ENCODE results near the gene MEF2C. TPM values are rescaled to one million over a fixed set of nuclear protein-coding genes. Genes with fewer than 3 reads are reported as not detected.

MEF2C gene
- total RNA-seq, 1 experiment from 2014 or later = 9.9 TPM

DNA sequence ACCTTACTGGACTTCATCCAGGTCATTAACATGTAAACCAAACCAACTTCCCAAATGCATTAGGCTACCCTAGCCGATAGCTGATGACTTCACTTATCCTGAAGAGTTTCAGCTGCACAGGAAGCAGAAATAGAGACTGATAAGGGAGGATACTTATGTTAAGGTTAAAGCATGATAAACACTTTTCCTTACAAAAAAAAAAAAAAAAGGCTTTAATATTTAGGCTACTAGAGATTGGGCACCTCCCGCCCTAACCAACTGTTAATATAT lies 1.6 kb upstream of the MEF2C start:
- in situ Hi-C loops (cut with HindIII; ENCODE audit: low pct_unique_long_range_greater_than_20kb, low sequenced_read_pairs) = no loop called here
- peak overlapping the region; percentile 66 to 79 for H3K4me3 ChIP-seq (ENCODE audit: low read depth in 2 of 2, low read length in 2 of 2)
- H3K4me1 ChIP-seq (ENCODE audit: control insufficient read depth, insufficient read depth, low read length) = peaks cover 40% of the 10 kb centered on the region
- ATAC-seq (no peak), DNase-seq (ENCODE audit: low read depth, low spot score) (no peak)
- POLR2A ChIA-PET = interaction anchor here (0.7 kb wide), 1 partner anchor 1645 kb away, joined by 6 read pairs; the partner anchor contains the start of gene LYSMD3
- no TSS peak for BruUV-seq (replicated peaks)
- no peaks in the 10 kb centered on the region for H3K27me3 ChIP-seq (ENCODE audit: control insufficient read depth, insufficient read depth, low read length)
- intact Hi-C loops (cut with micrococcal nuclease; ENCODE audit: unreplicated experiment) = loop anchor here (5.0 to 10.0 kb wide), 2 partner anchors 57 to 1380 kb away; no protein-coding TSS in a partner anchor
- no peaks in the 10 kb centered on the region for H3K9me3 ChIP-seq (ENCODE audit: control insufficient read depth, insufficient read depth, low read depth, low read length)
- peak overlapping the region; percentile 84 for H3K27ac ChIP-seq (ENCODE audit: low read length)
- no peaks in the 10 kb centered on the region; the same call in 1 of the 2 replicates for H3K36me3 ChIP-seq (ENCODE audit: control insufficient read depth, insufficient read depth, low read length)
- CTCF ChIA-PET = interaction anchor here (0.6 to 0.7 kb wide), 2 partner anchors 155 to 1379 kb away, joined by 3 to 6 read pairs; no protein-coding TSS in a partner anchor
- TF ChIP-seq POLR2AphosphoS5 (IDR thresholded peaks at IDR 0.05; ENCODE audit: low read depth, low read length) = no peak
- TF ChIP-seq, protein P1, sequence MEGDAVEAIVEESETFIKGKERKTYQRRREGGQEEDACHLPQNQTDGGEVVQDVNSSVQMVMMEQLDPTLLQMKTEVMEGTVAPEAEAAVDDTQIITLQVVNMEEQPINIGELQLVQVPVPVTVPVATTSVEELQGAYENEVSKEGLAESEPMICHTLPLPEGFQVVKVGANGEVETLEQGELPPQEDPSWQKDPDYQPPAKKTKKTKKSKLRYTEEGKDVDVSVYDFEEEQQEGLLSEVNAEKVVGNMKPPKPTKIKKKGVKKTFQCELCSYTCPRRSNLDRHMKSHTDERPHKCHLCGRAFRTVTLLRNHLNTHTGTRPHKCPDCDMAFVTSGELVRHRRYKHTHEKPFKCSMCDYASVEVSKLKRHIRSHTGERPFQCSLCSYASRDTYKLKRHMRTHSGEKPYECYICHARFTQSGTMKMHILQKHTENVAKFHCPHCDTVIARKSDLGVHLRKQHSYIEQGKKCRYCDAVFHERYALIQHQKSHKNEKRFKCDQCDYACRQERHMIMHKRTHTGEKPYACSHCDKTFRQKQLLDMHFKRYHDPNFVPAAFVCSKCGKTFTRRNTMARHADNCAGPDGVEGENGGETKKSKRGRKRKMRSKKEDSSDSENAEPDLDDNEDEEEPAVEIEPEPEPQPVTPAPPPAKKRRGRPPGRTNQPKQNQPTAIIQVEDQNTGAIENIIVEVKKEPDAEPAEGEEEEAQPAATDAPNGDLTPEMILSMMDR (IDR thresholded peaks at IDR 0.05) = no peak
- TF ChIP-seq SIN3A (IDR thresholded peaks at IDR 0.05; ENCODE audit: borderline replicate concordance, insufficient read depth, low read depth, low read length) = no peak
- TF ChIP-seq TCF7L2 (IDR thresholded peaks at IDR 0.05; ENCODE audit: low read depth, low read length) = no peak
- TF ChIP-seq, protein P2, sequence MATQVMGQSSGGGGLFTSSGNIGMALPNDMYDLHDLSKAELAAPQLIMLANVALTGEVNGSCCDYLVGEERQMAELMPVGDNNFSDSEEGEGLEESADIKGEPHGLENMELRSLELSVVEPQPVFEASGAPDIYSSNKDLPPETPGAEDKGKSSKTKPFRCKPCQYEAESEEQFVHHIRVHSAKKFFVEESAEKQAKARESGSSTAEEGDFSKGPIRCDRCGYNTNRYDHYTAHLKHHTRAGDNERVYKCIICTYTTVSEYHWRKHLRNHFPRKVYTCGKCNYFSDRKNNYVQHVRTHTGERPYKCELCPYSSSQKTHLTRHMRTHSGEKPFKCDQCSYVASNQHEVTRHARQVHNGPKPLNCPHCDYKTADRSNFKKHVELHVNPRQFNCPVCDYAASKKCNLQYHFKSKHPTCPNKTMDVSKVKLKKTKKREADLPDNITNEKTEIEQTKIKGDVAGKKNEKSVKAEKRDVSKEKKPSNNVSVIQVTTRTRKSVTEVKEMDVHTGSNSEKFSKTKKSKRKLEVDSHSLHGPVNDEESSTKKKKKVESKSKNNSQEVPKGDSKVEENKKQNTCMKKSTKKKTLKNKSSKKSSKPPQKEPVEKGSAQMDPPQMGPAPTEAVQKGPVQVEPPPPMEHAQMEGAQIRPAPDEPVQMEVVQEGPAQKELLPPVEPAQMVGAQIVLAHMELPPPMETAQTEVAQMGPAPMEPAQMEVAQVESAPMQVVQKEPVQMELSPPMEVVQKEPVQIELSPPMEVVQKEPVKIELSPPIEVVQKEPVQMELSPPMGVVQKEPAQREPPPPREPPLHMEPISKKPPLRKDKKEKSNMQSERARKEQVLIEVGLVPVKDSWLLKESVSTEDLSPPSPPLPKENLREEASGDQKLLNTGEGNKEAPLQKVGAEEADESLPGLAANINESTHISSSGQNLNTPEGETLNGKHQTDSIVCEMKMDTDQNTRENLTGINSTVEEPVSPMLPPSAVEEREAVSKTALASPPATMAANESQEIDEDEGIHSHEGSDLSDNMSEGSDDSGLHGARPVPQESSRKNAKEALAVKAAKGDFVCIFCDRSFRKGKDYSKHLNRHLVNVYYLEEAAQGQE (IDR thresholded peaks at IDR 0.05; ENCODE audit: insufficient read depth in 1 of 2, low read depth in 2 of 2, low read length in 1 of 2) = no peak

DNA sequence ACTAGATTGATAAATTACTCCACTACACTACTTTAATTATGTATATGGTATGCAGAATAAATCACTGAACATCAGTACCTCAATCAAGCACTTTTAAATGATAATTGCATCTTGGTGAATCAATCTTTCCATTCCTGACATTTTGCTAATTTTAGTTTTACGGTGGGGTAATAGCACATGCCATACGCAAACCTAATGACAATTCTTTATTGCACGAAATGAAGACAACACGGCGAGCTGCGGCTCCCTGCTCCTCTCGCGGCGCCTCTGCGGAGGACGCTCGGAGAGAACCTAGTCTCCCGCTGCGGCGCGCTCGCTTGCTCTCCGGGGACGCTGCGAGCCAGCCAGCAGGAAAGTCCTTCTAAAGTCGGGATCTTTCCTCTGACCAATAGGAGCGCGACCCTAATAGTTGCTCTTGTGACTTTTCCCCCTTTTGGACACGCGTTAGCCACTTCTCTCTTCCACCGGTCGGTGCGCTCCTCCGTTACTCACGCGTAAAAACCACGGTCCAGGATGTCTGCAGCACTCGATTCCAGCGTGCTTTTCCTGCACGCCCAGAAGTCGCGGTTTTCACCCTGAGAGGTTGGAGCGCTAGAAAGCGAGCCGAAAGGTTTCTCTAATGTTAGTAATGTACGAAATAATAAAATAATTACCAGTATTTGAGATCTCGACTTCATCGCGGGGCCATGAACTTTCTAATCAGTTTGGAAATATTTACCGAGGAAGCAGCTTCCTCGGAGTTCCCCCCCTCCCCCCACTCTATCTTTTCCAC lies 1.0 kb upstream of the MEF2C start:
- in situ Hi-C loops (cut with HindIII; ENCODE audit: low pct_unique_long_range_greater_than_20kb, low sequenced_read_pairs) = no loop called here
- POLR2A ChIA-PET = interaction anchor here (0.7 kb wide), 1 partner anchor 1645 kb away, joined by 6 read pairs; the partner anchor contains the start of gene LYSMD3
- intact Hi-C loops (cut with micrococcal nuclease; ENCODE audit: unreplicated experiment) = loop anchor here (2.0 to 10.0 kb wide), 3 partner anchors 57 to 1381 kb away; no protein-coding TSS in a partner anchor

More for the DNA sequence above, 1.0 kb upstream of the MEF2C start:
- peak overlapping the region; percentile 66 to 79 for H3K4me3 ChIP-seq (ENCODE audit: low read depth in 2 of 2, low read length in 2 of 2)
- CTCF ChIA-PET = interaction anchor here (0.6 to 0.7 kb wide), 3 partner anchors 154 to 1380 kb away, joined by 3 to 6 read pairs (median 3); no protein-coding TSS in a partner anchor
- TSS peak; percentile 94 for BruUV-seq (replicated peaks)
- no peaks in the 10 kb centered on the region; the same call in 1 of the 2 replicates for H3K36me3 ChIP-seq (ENCODE audit: control insufficient read depth, insufficient read depth, low read length)
- peaks cover 44% of the 10 kb centered on the region for H3K4me1 ChIP-seq (ENCODE audit: control insufficient read depth, insufficient read depth, low read length)
- TF ChIP-seq, protein P2 (IDR thresholded peaks at IDR 0.05; ENCODE audit: insufficient read depth in 1 of 2, low read depth in 2 of 2, low read length in 1 of 2) = no peak
- no peak for TF ChIP-seq TCF7L2 (IDR thresholded peaks at IDR 0.05; ENCODE audit: low read depth, low read length)
- TF ChIP-seq SIN3A (IDR thresholded peaks at IDR 0.05; ENCODE audit: borderline replicate concordance, insufficient read depth, low read depth, low read length) = 0 out of 2 replicates have a peak, but pooled peaks have one; percentile 40
- no peaks in the 10 kb centered on the region for H3K9me3 ChIP-seq (ENCODE audit: control insufficient read depth, insufficient read depth, low read depth, low read length)
- DNase-seq (ENCODE audit: low read depth, low spot score) (no peak), ATAC-seq (peak; percentile 76)
- no peaks in the 10 kb centered on the region for H3K27me3 ChIP-seq (ENCODE audit: control insufficient read depth, insufficient read depth, low read length)
- H3K27ac ChIP-seq (ENCODE audit: low read length) = peak overlapping the region; percentile 84
